Breast epithelium (tissue), 3 donors: Measurements from ENCODE around the gene COMMD7.

Experiments used
- POLR2A ChIP-seq: fragments of 450-650 bp; IDR thresholded peaks from one replicate; pipeline ENCODE4 v1.6.1; 2016; ENCODE audit warnings: antibody characterized with exemption, mild to moderate bottlenecking, moderate library complexity
- POLR2AphosphoS5 ChIP-seq, 3 donors: sonication (generic); formaldehyde crosslinking; IDR thresholded peaks; one replicate each; pipeline ENCODE4 v1.6.1; 2017; ENCODE audit warnings: antibody characterized with exemption in 3 of 3
- TF ChIP-seq, protein P1 (sequence below), 3 donors: fragments of 450-650 bp; IDR thresholded peaks; one replicate each; pipeline ENCODE4 v1.5.1; 2016 to 2017; ENCODE audit warnings: antibody characterized with exemption in 3 of 3, mild to moderate bottlenecking in 3 of 3, moderate library complexity in 3 of 3

DNA sequence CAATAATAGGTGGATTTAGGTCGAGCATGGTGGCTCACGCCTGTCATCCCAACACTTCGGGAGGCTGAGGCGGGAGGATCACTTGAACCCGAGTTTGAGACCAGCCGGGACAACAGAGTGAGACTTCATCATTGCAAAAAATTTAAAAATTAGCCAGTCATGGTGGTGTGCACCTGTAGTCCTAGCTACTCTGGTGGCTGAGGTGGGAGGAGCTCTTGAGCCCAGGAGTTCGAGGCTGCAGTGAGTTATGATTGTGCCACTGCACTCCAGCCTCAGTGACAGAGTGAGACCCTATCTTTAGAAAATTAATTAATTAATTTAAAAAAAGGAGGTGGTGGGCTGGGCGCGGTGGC lies 56.1 kb downstream of the COMMD7 start:
- TF ChIP-seq, protein P1, sequence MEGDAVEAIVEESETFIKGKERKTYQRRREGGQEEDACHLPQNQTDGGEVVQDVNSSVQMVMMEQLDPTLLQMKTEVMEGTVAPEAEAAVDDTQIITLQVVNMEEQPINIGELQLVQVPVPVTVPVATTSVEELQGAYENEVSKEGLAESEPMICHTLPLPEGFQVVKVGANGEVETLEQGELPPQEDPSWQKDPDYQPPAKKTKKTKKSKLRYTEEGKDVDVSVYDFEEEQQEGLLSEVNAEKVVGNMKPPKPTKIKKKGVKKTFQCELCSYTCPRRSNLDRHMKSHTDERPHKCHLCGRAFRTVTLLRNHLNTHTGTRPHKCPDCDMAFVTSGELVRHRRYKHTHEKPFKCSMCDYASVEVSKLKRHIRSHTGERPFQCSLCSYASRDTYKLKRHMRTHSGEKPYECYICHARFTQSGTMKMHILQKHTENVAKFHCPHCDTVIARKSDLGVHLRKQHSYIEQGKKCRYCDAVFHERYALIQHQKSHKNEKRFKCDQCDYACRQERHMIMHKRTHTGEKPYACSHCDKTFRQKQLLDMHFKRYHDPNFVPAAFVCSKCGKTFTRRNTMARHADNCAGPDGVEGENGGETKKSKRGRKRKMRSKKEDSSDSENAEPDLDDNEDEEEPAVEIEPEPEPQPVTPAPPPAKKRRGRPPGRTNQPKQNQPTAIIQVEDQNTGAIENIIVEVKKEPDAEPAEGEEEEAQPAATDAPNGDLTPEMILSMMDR (IDR thresholded peaks at IDR 0.05), result no peak
- TF ChIP-seq POLR2A (no peak), POLR2AphosphoS5 (IDR thresholded peaks at IDR 0.05) (no peak)
